Activated CD8-positive, alpha-beta memory T cell treated with anti-CD3 and anti-CD28 coated beads, Interleukin-2, amount 50 U/mL, for 4 hours (primary cell): ENCODE data around the gene FNDC3B.

Source experiments
- DNase-seq: peaks from one replicate; pipeline ENCODE4 v3.0.0-alpha.2; 2020

Gene FNDC3B

GRCh38 chr3:172056416-172056815 is 17.0 kb downstream of the FNDC3B start:
- no peak for DNase-seq

GRCh38 chr3:172057059-172057458 is 17.7 kb downstream of the FNDC3B start:
- no peak for DNase-seq

- DNase-seq, result no peak
Measured at GRCh38 chr3:172057624-172058327, 18.4 kb downstream of the FNDC3B start.

GRCh38 chr3:172059532-172059931 is 20.2 kb downstream of the FNDC3B start:
- DNase-seq, result no peak

GRCh38 chr3:172060234-172060633 is 20.9 kb downstream of the FNDC3B start:
- no peak for DNase-seq

DNA sequence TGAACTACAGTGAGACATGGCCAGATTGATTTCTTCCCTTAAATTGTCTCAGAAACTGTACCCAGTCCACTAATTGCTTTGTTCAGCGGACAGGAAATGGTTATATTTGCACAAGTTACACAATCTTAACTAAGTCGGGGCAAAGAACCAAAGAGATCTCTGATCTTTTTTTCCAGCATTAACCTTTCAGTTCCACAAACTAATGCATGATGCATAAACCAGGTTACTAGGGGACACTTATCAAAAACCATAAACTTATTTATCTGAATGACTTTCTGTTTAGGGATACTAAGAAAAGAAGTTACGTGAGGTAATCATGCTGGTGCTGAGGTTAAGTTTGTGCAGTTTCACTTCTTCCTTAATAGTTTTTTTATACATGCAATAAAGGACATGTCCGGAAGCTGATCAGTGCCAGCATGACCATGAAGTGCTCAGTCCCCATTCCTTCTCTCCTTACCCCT is 22.4 kb downstream of the FNDC3B start:
- DNase-seq, result no peak

GRCh38 chr3:172062761-172063160 is 23.4 kb downstream of the FNDC3B start:
- DNase-seq, result no peak

- DNase-seq, result no peak
Measured at GRCh38 chr3:172063456-172064432, 24.4 kb downstream of the FNDC3B start.

DNA sequence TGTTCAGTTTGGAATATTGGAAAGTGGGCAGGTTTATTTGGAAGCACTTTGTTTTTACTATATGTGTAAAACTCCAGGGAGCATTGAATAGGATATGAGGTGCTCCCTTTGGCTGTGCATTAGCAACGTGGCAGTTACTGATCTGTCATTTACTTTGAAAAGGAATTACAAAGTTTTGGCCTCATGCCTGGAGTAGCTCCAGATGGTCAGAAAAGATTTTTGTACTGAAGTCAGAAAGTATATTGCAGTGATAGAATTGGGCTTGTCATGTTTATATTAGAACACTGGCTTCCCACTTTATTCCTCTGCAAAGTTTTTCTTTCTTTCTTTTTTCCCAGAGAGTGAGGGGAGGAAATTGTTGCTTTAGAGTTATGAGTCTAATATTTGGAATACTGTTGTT is 26.1 kb downstream of the FNDC3B start:
- DNase-seq, result no peak

DNA sequence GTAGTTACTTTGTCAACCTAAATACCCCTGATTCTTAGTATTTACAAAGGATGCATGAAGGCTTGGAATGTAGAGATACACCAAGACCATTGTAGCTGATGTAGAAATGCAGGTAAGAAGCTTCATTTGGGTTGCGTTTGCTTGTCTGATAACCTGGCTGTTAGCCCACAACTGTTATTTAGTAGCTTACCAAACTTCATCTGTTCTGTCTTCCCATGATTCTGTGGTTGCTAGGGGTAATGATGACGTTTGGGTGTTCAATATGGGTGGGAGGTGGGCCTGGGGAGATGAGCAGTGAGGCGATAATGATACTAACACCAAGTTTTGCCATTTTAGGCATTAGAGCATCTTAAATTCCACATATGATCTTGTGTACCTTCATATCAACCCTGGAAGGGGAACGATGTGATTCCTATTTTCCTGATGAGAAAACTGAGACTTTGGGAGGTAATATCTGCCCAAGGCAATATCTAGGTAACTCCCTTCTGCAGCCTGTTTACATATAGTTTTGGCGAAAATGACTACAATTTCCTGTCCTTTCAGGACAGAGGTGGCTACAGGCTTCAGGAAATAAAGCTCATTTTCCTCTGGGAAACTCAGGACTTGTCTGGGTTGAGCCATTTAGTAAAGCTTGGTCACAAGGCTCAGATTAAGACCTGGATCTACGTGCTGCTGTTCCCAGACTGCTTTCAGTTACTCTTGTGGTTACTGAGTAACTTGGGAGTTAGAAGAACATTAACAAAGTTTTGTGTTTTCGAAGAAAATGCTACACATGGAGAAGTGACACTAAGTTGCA is 26.8 kb downstream of the FNDC3B start:
- DNase-seq, result no peak

GRCh38 chr3:172066880-172067796 is 27.8 kb downstream of the FNDC3B start:
- DNase-seq, result no peak

DNA sequence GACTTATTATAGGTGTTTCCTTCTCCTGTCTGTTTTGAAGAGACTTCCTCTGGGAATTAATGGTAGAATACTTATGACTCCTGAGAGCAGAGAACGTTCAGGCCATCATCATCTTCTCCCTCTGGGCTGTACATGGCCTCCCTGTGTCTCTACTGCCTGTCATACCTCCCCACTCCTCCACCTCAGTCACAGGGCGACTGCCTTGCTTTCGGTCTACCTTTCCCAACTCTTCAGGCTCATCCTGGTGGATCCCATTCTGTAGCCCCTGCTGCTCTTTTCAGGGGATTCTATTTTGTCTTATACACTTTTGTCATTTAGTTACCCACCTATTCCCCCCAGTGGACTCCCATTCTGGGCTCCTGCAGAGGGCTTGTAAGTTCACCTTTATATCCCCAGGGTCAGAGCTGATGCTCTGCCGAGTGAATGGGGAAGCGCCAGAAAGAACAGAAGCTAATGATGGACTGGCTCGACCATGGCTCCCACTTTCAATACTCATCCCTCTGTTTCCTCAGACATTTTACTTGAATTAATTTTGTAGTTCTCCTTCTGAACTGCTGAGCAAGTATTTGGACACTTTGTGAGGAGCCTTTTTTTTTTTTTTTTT is 28.6 kb downstream of the FNDC3B start:
- DNase-seq, result no peak

- DNase-seq, result no peak
Measured at GRCh38 chr3:172068977-172069376, 29.6 kb downstream of the FNDC3B start.

GRCh38 chr3:172069478-172069877 is 30.1 kb downstream of the FNDC3B start:
- no peak for DNase-seq

- no peak for DNase-seq
Measured at GRCh38 chr3:172070269-172070668, 30.9 kb downstream of the FNDC3B start.

DNA sequence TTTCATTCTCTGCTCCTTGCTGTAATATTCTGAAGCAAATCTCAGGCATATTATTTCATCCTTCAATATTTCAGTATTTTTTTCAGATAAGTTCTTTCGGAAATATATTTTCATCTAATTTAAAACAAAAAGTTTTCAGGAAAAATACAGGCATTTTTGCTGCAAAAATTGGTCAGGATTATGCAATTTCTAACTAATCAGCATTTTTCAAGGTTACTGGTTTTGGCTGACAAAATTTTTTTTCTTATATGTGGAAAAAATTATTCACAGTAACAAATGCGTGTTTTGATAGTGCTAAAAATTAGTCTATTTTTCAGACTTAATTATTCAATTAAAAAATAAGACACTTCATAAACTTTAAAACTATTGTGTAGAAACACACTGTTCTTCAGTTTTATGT is 31.4 kb downstream of the FNDC3B start:
- DNase-seq, result no peak

DNA sequence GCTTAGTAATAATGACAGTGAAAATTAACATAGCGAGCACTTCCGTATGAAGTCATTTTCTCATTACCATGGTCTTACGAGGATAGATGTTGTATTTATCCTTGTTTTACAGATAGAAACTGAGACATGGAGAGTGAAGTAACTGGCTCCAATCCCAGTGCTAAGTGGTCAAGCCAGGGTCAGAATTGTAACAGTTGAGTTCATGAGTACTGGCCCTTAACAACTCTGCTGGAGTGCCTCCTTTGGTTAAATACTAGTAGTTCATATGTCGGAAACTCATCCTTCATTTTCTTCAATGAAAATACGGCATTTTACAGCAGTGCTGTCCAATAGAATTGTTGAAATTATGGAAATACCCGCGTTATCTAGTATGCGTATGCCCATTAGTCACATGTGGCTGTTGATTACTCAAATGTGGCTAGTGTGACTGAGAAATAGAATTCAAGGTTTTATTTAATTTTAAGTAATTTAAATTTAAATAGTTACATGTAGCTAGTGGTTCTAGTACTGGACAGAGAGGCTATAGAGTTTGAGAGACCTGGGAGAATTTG is 32.5 kb downstream of the FNDC3B start:
- no peak for DNase-seq

DNA sequence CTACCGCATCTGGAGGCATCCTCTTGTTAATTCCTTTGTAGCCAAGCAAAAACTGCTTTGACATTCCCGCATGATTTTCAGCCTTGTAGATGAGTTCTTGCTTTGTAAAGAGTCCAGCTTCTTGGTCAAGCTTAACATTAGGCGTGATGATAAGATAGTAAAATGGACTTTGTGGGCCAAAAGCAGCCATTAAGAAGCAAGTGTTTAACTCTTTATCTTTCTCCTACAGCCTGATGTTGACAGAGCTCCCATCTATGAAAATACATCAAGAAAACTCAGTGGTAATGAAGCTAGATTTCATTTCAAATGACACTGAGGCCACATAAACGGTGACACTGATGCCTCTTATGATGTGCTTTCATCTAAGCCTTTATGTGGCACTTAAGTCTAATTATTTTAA is 33.2 kb downstream of the FNDC3B start:
- DNase-seq, result no peak

DNA sequence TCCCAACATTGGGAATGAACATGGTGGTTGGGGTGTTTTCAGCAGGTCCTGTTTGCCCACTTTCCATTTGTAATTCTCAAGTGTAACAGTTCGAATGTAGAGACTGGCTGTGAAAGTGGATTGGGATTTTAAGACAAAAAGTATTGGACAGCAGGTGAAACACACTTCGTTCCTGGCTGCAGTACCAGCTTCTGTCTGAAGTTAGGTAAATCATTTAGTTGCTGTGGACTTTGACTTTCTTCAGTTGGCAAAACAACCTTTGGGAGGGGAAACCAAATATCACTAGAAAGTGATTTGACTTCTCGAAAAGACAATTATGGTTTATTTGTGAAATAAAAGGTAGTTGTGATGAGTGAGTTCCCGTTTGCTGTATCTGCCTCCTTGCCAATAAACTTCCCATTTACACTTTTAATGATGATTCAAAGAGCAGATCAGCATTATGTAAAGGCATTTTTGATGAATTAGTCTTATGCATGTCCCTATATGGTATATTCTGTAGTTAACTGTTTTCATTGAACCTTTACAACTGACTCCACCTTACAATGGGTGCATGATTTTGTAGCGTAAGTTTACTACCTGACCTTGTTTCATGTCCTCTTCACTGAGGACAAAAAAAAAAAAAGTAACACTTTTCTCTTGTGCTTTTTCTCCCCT is 34.0 kb downstream of the FNDC3B start:
- DNase-seq, result no peak

- no peak for DNase-seq
Measured at GRCh38 chr3:172074032-172074431, 34.7 kb downstream of the FNDC3B start.

DNA sequence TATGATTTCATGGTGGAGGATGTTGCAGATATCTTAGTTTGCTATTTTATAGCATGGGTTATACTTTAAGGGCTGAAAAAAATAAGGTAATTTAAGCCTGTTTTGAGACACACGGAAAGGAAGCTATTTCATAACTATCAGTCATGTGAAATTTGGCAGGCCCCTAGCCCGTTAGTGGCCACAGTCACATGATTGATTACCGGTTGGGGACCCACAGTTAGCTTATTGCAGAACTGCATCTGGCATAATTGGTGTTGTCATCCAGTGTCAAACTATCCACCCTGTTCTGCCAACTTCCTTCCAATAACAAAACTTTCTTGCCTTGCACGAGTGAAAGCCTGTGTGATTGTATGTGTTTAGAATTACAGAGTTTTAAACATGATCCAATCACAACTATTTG is 35.2 kb downstream of the FNDC3B start:
- no peak for DNase-seq
